Tibial nerve (tissue), 4 donors: ENCODE measurements around the gene CNTNAP5. TPM values are rescaled to one million over a fixed set of nuclear protein-coding genes. Genes with fewer than 3 reads are reported as not detected.

ENCODE experiments used
- DNase-seq, 2 donors: peaks; one replicate each; pipeline ENCODE4 v3.0.0-alpha.2; 2019; ENCODE audit warnings: low spot score in 2 of 2
- H3K27ac ChIP-seq, 4 donors: fragments of 200-600 bp; sonication (generic) in 3 of 4; one replicate each; pipeline ENCODE4 v1.5.1; 2017 to 2019; ENCODE audit warnings: mild to moderate bottlenecking in 1 of 4
- H3K27me3 ChIP-seq, 2 donors: fragments of 200-600 bp; sonication (generic) in 1 of 2; one replicate each; pipeline versions ENCODE4 v1.5.1 to v1.6.0; 2017 to 2019
- H3K36me3 ChIP-seq, 3 donors: fragments of 200-600 bp; sonication (generic); one replicate each; pipeline ENCODE4 v1.5.1; 2018 to 2019
- H3K4me1 ChIP-seq, 4 donors: fragments of 200-600 bp; sonication (generic) in 3 of 4; one replicate each; pipeline ENCODE4 v1.5.1; 2017 to 2019
- H3K4me3 ChIP-seq, 4 donors: fragments of 200-600 bp; sonication (generic) in 3 of 4; one replicate each; pipeline ENCODE4 v1.5.1; 2017 to 2019; ENCODE audit warnings: mild to moderate bottlenecking in 1 of 4, moderate library complexity in 1 of 4
- H3K9me3 ChIP-seq, 4 donors: fragments of 200-600 bp; sonication (generic) in 3 of 4; one replicate each; pipeline ENCODE4 v1.5.1; 2017 to 2019
- EP300 ChIP-seq, 2 donors: sonication (generic); formaldehyde crosslinking; IDR thresholded peaks; one replicate each; pipeline ENCODE4 v1.6.1; 2017; ENCODE audit warnings: antibody characterized with exemption in 2 of 2, mild to moderate bottlenecking in 1 of 2
- POLR2A ChIP-seq, 2 donors: fragments of 450-650 bp; IDR thresholded peaks; one replicate each; pipeline ENCODE4 v1.6.1; 2017; ENCODE audit warnings: antibody characterized with exemption in 2 of 2, mild to moderate bottlenecking in 2 of 2, moderate library complexity in 2 of 2
- WGBS, 2 donors: methylation state at CpG; one replicate each; pipeline ENCODE4 v1.1.5; 2018; 5-methylcytosine and 5-hydroxymethylcytosine counted together
- total RNA-seq, 4 donors: library from RNA; depleted of rRNA; stranded (reverse); fragments of >200 nt; gene quantifications; one replicate each; pipeline ENCODE4 v1.1.0, GENCODE V29; 2016
- TF ChIP-seq, protein P1 (sequence below), 5 experiments: fragments of 200-600 bp in 3 of 5; fragments of 450-650 bp in 2 of 5; sonication (generic) in 3 of 5; IDR thresholded peaks; one replicate each; pipeline ENCODE4 v1.5.1; 2016 to 2019; ENCODE audit warnings: antibody characterized with exemption in 5 of 5, mild to moderate bottlenecking in 3 of 5, moderate library complexity in 2 of 5

The CNTNAP5 gene
- total RNA-seq, 4 donors from 2014 or later = under 0.01 to 0.22 TPM; not detected in 2

DNA sequence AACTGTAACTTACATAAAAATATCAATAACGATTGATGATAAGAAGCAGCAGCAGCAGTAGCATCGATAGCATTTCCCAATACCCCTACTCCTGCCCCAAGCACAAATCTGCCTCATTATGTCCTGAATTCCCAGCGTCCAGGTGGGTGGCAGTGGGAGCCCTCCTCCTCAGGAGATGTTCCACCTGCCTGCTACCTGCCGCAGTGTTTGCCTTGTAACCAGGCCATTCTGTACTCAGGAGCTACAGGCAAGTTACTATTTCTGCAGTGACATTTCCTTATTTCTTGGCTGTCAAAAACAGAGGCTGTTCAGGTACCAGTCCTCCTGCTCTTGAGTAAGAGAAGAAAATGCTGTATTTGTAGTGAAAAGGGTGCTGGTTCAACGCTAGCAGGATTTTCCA, 236.4 kb downstream of the CNTNAP5 start:
- no peaks in the 10 kb centered on the region for H3K4me1 ChIP-seq
- no peak overlapping the region for H3K27ac ChIP-seq
- H3K9me3 ChIP-seq = no peaks in the 10 kb centered on the region
- no peaks in the 10 kb centered on the region for H3K36me3 ChIP-seq
- no peak overlapping the region for H3K4me3 ChIP-seq
- no peak for DNase-seq
- no peaks in the 10 kb centered on the region for H3K27me3 ChIP-seq
- WGBS, 2 donors = 81 to 84% methylated on average over 5 of the region's 5 CpGs
- TF ChIP-seq, protein P1, sequence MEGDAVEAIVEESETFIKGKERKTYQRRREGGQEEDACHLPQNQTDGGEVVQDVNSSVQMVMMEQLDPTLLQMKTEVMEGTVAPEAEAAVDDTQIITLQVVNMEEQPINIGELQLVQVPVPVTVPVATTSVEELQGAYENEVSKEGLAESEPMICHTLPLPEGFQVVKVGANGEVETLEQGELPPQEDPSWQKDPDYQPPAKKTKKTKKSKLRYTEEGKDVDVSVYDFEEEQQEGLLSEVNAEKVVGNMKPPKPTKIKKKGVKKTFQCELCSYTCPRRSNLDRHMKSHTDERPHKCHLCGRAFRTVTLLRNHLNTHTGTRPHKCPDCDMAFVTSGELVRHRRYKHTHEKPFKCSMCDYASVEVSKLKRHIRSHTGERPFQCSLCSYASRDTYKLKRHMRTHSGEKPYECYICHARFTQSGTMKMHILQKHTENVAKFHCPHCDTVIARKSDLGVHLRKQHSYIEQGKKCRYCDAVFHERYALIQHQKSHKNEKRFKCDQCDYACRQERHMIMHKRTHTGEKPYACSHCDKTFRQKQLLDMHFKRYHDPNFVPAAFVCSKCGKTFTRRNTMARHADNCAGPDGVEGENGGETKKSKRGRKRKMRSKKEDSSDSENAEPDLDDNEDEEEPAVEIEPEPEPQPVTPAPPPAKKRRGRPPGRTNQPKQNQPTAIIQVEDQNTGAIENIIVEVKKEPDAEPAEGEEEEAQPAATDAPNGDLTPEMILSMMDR (IDR thresholded peaks at IDR 0.05) = no peak
- TF ChIP-seq EP300 (IDR thresholded peaks at IDR 0.05) = no peak
- no peak for TF ChIP-seq POLR2A (IDR thresholded peaks at IDR 0.05)

DNA sequence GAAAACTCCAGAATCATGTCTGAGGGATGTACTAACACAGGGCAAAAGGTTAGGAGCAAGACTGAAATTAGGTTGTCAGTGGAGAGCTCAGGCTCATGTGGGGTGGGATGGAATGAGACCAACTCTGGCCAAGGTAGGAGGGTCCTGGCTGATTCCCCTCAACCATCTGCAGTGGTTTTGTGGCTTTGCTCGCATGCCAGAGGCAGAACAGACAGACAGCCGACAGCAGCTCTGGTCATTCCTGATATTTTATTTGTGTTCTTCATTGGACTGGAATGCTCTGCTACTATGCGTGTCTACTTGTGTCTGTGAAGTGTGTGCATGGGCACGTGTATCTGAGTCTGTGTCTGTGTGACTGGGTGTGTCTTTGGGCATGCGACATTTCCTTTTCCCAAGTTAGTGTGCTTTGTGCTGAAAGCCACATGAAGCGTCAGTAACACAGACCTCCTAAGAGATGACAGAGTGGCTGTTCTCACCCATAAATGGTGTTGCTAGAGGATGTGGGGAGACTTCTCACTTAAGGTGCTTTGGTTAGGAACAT, 239.5 kb downstream of the CNTNAP5 start:
- 86 to 91% methylated on average over 6 of the region's 6 CpGs for WGBS, 2 donors
- Histone ChIP-seq H3K27ac (no peak overlapping the region), H3K9me3 (no peaks in the 10 kb centered on the region), H3K4me1 (peaks cover 0 to 3% (median 0%) of the 10 kb centered on the region in 4 donors), H3K36me3 (no peaks in the 10 kb centered on the region), H3K4me3 (no peak overlapping the region), H3K27me3 (no peaks in the 10 kb centered on the region)
- DNase-seq = no peak
- TF ChIP-seq, protein P1 (IDR thresholded peaks at IDR 0.05) = no peak
- TF ChIP-seq EP300 (IDR thresholded peaks at IDR 0.05) = no peak

DNA sequence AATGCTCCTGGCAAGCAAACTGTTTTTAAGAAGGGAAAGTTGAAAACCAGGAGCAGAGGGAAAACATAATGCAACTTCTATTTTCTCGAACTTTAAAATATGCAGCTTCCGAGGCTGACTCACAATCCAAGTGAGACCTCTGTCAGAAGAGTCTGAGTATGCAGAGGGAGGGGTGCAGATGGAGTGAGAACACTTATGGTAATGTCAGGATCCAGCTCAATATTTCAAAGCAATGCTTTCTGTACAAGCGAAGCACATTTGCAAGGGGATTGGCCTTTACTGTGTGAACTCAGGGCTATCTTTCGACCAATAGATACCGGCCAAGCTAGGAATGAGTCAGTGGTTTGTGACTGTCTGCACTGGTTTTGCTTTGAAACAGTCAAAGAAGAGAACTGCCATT, 242.7 kb downstream of the CNTNAP5 start:
- no peak for DNase-seq
- H3K36me3 ChIP-seq = no peaks in the 10 kb centered on the region
- no peak overlapping the region for H3K4me3 ChIP-seq
- H3K9me3 ChIP-seq = no peaks in the 10 kb centered on the region
- peak overlapping the region in 1 of 4 donors; percentile 19 for H3K27ac ChIP-seq
- H3K27me3 ChIP-seq = no peaks in the 10 kb centered on the region
- TF ChIP-seq, protein P1 (IDR thresholded peaks at IDR 0.05) = no peak
- no peak for TF ChIP-seq EP300 (IDR thresholded peaks at IDR 0.05)
- TF ChIP-seq POLR2A (IDR thresholded peaks at IDR 0.05) = no peak
- peaks cover 0 to 3% (median 0%) of the 10 kb centered on the region in 4 donors for H3K4me1 ChIP-seq
- 29 to 34% methylated on average over 5 of the region's 5 CpGs for WGBS, 2 donors

DNA sequence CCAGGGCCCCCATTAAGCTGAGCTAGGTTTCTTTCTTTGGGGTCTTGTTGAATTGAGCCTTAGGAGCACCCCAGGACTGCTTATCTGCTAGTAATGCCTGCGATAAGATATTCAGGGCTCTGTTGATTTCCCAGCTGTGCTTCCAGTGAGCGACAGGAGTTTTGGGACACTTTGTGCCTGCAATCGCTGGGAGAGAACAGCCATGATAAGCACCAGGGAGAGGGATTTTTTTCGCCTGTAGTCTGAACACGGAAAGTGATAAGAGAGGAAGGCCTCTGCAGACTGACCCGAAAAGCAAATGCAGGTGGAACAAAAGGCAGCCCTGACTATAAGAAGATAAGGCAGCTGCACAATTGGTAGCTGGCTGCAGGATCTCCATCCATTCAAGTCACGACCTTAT, 244.3 kb downstream of the CNTNAP5 start:
- H3K4me3 ChIP-seq = no peak overlapping the region
- no peaks in the 10 kb centered on the region for H3K36me3 ChIP-seq
- no peak for DNase-seq
- WGBS, 2 donors = 89 to 91% methylated on average over 7 of the region's 7 CpGs
- H3K4me1 ChIP-seq = peaks cover 0 to 3% (median 0%) of the 10 kb centered on the region in 4 donors
- H3K27ac ChIP-seq = no peak overlapping the region
- TF ChIP-seq, protein P1 (IDR thresholded peaks at IDR 0.05) = no peak
- TF ChIP-seq POLR2A (IDR thresholded peaks at IDR 0.05) = no peak
- no peak for TF ChIP-seq EP300 (IDR thresholded peaks at IDR 0.05)
- H3K9me3 ChIP-seq = no peaks in the 10 kb centered on the region
- no peaks in the 10 kb centered on the region for H3K27me3 ChIP-seq

DNA sequence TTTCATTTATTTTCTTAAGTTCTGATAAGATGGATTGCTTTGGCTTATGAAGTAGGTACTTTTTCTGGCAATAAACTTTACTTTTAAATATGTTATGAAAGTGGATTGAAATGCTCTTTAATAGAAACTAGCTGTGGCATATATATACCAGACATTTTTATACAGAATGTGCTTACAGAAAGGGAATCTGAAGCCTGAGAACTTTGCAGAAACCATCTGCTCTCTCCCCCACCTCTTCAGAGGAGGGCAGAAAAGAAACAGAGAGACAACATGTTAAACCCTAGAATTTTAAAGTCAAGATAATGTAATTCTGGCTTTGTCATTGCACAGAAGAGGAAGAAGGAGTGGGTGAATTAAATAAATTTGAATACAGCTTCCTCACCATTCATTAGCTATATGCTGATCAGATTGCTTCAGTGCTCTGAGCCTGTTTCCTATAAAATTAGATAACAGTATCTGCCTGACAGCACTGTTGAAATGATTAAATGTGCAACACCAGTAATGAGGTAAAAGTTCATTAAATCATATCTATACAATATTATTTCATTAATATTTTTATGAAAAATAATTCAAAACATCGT, 247.3 kb downstream of the CNTNAP5 start:
- Histone ChIP-seq H3K9me3 (no peaks in the 10 kb centered on the region), H3K4me1 (peaks cover 0 to under 1% (median 0%) of the 10 kb centered on the region in 4 donors), H3K4me3 (no peak overlapping the region), H3K27me3 (no peaks in the 10 kb centered on the region), H3K36me3 (no peaks in the 10 kb centered on the region), H3K27ac (no peak overlapping the region)
- no peak for DNase-seq
- 82 to 92% methylated on average over 1 of the region's 1 CpG for WGBS, 2 donors
- no peak for TF ChIP-seq POLR2A (IDR thresholded peaks at IDR 0.05)
- TF ChIP-seq EP300 (IDR thresholded peaks at IDR 0.05) = no peak
- TF ChIP-seq, protein P1 (IDR thresholded peaks at IDR 0.05) = no peak
